NCI-H187 (cell line): ENCODE measurements around the gene ZNF326.

ENCODE experiments used
- DNase-seq, 2 experiments: peaks; one replicate each; lab custom pipeline; 2025; lab: John Stamatoyannopoulos, UW

Gene ZNF326

DNA sequence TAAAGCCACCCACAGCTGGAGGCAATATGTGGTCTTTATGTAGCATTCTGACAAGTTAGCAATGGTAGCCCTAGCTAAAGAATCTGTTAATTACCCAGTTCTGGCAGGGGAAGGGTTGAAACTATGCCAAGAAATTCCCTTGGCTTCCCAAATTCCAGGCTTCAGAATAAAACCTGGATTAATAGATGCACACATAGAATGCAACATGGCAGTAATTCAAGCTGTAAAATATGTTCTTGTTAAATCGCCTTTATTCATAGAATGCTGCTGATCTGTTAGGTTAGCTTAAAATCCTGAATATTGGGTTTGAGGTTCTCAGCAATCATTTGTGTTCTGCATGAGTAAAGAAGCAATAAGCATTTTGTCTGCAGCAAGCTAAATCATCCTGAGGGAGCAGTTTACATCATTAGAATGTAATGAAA, 80.1 kb downstream of the ZNF326 start:
- DNase-seq: no peak

DNA sequence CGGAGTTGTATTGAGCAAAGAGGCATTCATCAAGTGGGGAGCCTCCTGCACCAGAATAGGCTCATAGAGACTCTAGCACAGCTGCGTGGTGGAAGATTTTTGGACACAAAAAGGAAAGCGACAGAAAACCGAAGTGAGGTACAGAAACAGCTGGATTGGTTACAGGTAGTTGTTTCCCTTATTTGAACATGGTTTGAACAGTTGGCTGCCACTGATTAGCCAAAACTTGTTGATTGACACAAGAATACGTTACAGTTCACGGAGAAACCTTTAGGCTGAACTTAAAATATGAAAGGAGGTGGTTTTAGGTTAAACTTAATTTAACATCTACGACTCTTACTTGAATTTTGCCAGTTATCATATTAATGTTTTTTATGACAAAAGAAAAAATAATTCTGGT, 89.1 kb downstream of the ZNF326 start:
- no peak for DNase-seq
